ENCODE results near the gene MRC1.

Gene MRC1

DNA sequence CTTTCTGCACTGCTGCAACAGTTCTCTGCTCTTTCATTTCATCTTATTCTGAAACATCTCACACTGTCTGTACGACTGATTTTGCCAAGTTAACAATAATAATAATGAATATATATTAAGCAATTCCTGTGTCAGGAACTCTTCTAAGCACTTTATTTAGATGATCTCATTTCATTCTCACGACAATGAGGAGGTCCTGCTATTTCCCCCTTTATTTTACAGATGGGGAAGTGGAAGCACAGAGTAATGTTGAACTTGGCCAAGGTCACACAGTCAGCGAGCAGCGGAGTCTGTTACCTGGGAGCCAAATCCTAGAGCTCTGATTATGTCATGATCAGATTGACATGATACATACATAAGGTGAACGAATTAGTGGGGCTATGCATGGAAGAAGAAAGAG, 5.8 kb downstream of the MRC1 start:
- Mint-ChIP-seq H3K4me3 (no peak overlapping the region), H3K9me3 (no peaks in the 10 kb centered on the region), H3K27ac (no peak overlapping the region), H3K27me3 (ENCODE audit: low read depth) (no peaks in the 10 kb centered on the region), H3K4me1 (no peaks in the 10 kb centered on the region), H3K36me3 (ENCODE audit: low read depth) (no peaks in the 10 kb centered on the region)
- TF ChIP-seq CTCF (IDR thresholded peaks at IDR 0.05; ENCODE audit: unreplicated experiment in 3 of 3), result no peak

GRCh38 chr10:17816199-17816598, 7.1 kb downstream of the MRC1 start:
- no peak overlapping the region for H3K4me3 Mint-ChIP-seq
- H3K27ac Mint-ChIP-seq, result no peak overlapping the region
- H3K27me3 Mint-ChIP-seq (ENCODE audit: low read depth), result no peaks in the 10 kb centered on the region
- no peak for TF ChIP-seq CTCF (IDR thresholded peaks at IDR 0.05; ENCODE audit: unreplicated experiment in 3 of 3)
- H3K36me3 Mint-ChIP-seq (ENCODE audit: low read depth), result no peaks in the 10 kb centered on the region
- H3K4me1 Mint-ChIP-seq, result no peaks in the 10 kb centered on the region
- no peaks in the 10 kb centered on the region for H3K9me3 Mint-ChIP-seq

- Mint-ChIP-seq H3K36me3 (ENCODE audit: low read depth) (no peaks in the 10 kb centered on the region), H3K4me1 (no peaks in the 10 kb centered on the region), H3K27ac (no peak overlapping the region), H3K9me3 (no peaks in the 10 kb centered on the region), H3K27me3 (ENCODE audit: low read depth) (no peaks in the 10 kb centered on the region), H3K4me3 (no peak overlapping the region)
- TF ChIP-seq CTCF (IDR thresholded peaks at IDR 0.05; ENCODE audit: unreplicated experiment in 3 of 3), result no peak
Observed at GRCh38 chr10:17817316-17817715, 8.2 kb downstream of the MRC1 start.

DNA sequence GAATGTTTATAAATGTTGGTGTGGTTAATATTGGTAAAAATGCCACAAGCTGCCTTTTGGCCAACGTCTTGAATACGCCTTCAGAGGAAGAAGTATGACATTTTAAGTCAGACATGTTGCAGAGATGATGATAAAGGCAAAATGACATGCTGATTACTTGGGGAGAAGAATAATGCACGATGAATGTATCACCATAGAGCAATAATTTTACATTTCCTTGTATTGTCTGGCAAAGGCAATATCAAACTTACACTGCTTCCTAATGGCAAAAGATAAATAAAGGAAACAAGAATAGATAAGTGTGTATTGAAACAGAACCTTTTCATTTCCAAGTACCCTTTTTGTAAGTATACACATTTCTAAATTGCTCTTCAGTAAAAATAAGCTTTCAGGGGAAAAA, 8.6 kb downstream of the MRC1 start:
- Mint-ChIP-seq H3K27me3 (ENCODE audit: low read depth) (no peaks in the 10 kb centered on the region), H3K4me3 (no peak overlapping the region), H3K9me3 (no peaks in the 10 kb centered on the region), H3K36me3 (ENCODE audit: low read depth) (no peaks in the 10 kb centered on the region), H3K4me1 (no peaks in the 10 kb centered on the region), H3K27ac (no peak overlapping the region)
- no peak for TF ChIP-seq CTCF (IDR thresholded peaks at IDR 0.05; ENCODE audit: unreplicated experiment in 3 of 3)

DNA sequence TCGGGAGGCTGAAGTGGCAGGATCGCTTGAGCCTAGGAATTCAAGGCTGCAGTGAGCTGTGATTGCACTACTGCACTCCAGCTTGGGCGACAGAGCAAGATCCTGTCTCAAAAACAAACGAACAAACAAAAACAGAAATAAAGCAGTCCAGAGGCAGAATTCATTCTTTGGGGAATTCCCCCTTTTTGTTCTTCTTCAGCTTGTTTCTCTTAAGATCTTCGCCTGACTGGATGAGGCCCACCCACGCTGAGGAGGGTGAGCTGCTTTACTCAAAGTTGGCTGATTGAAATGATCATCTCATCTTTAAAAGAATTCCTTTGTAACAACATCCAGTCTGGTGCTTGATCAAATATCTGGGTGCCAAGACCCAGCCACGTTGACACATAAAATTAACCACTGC, 10.7 kb downstream of the MRC1 start:
- no peaks in the 10 kb centered on the region for H3K4me1 Mint-ChIP-seq
- no peaks in the 10 kb centered on the region for H3K9me3 Mint-ChIP-seq
- H3K27ac Mint-ChIP-seq, result no peak overlapping the region
- no peaks in the 10 kb centered on the region for H3K27me3 Mint-ChIP-seq (ENCODE audit: low read depth)
- no peaks in the 10 kb centered on the region for H3K36me3 Mint-ChIP-seq (ENCODE audit: low read depth)
- no peak for TF ChIP-seq CTCF (IDR thresholded peaks at IDR 0.05; ENCODE audit: unreplicated experiment in 3 of 3)
- no peak overlapping the region for H3K4me3 Mint-ChIP-seq

GRCh38 chr10:17820943-17821342, 11.8 kb downstream of the MRC1 start:
- Mint-ChIP-seq H3K36me3 (ENCODE audit: low read depth) (no peaks in the 10 kb centered on the region), H3K27ac (no peak overlapping the region), H3K27me3 (ENCODE audit: low read depth) (peaks cover 4% of the 10 kb centered on the region), H3K4me3 (no peak overlapping the region), H3K4me1 (no peaks in the 10 kb centered on the region), H3K9me3 (no peaks in the 10 kb centered on the region)
- TF ChIP-seq CTCF (IDR thresholded peaks at IDR 0.05; ENCODE audit: unreplicated experiment in 3 of 3), result no peak

All from nephron (organoid).